Liver (tissue), 3 donors: Measurements from ENCODE around the gene PRAMEF33.
"Not testable (repeated sequence)": the region's sequence is repeated elsewhere in the genome, so short reads cannot be mapped to it uniquely, and the experiment has no call there.

ENCODE experiments used
- FOXA1 ChIP-seq: IDR thresholded peaks from 2 replicates; pipeline ENCODE4 v1.6.1; 2016; ENCODE audit warnings: antibody characterized with exemption
- GABPA ChIP-seq, 2 donors: IDR thresholded peaks in 1 of 2; conservative IDR thresholded peaks in 1 of 2; 2 replicates each; pipeline ENCODE4 v1.6.1; 2016; ENCODE audit warnings: antibody characterized with exemption in 2 of 2, mild to moderate bottlenecking in 1 of 2, moderate library complexity in 1 of 2
- JUND ChIP-seq, 2 donors: IDR thresholded peaks; 2 replicates each; pipeline ENCODE4 v1.6.1; 2016; ENCODE audit warnings: antibody characterized with exemption in 2 of 2
- RAD21 ChIP-seq, 2 donors: IDR thresholded peaks; 2 replicates each; pipeline ENCODE4 v1.6.1; 2016; ENCODE audit warnings: antibody characterized with exemption in 2 of 2, mild to moderate bottlenecking in 2 of 2
- TAF1 ChIP-seq: conservative IDR thresholded peaks from 2 replicates; pipeline ENCODE4 v1.6.1; 2016; ENCODE audit warnings: antibody characterized with exemption, mild to moderate bottlenecking
- YY1 ChIP-seq: IDR thresholded peaks from 2 replicates; pipeline ENCODE4 v1.6.1; 2016; ENCODE audit warnings: antibody characterized with exemption, mild to moderate bottlenecking
- TF ChIP-seq, protein P1 (sequence below): fragments of 150-350 bp; IDR thresholded peaks from 2 replicates; pipeline ENCODE4 v1.5.1; 2017; ENCODE audit warnings: improper control_type of control experiment, low read depth, low read length; ENCODE audit not compliant: missing input control
- TF ChIP-seq, protein P2 (sequence below): IDR thresholded peaks from 2 replicates; pipeline ENCODE4 v1.6.1; 2016; ENCODE audit warnings: antibody characterized with exemption
- TF ChIP-seq, protein P3 (sequence below): IDR thresholded peaks from 2 replicates; pipeline ENCODE4 v1.6.1; 2016; ENCODE audit warnings: antibody characterized with exemption, mild to moderate bottlenecking
- TF ChIP-seq, protein P4 (sequence below): IDR thresholded peaks from 2 replicates; pipeline ENCODE4 v1.6.1; 2016; ENCODE audit warnings: antibody characterized with exemption
- donor health status: healthy.
- donor health status: healthy.

DNA sequence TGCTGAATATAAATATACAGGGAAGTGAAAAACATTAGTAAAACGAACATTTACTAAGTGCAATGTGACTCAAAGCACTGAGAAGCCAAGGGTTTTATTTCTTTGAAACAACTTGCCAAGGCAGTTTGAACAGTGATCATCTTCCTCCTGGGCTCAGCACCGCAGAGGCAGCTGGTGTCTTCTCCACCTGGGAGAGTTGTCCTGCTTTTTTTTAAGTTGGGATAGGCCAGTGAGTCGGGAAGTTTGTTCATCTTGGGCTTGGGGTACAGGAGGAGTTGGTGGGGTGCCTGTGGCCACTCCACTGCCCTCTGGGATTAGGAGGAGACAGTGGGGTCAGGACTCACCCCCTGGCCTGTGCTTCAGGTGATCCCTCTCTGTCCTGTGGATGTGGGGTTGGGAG lies 14.3 kb upstream of the PRAMEF33 start:
- TF ChIP-seq, protein P1, sequence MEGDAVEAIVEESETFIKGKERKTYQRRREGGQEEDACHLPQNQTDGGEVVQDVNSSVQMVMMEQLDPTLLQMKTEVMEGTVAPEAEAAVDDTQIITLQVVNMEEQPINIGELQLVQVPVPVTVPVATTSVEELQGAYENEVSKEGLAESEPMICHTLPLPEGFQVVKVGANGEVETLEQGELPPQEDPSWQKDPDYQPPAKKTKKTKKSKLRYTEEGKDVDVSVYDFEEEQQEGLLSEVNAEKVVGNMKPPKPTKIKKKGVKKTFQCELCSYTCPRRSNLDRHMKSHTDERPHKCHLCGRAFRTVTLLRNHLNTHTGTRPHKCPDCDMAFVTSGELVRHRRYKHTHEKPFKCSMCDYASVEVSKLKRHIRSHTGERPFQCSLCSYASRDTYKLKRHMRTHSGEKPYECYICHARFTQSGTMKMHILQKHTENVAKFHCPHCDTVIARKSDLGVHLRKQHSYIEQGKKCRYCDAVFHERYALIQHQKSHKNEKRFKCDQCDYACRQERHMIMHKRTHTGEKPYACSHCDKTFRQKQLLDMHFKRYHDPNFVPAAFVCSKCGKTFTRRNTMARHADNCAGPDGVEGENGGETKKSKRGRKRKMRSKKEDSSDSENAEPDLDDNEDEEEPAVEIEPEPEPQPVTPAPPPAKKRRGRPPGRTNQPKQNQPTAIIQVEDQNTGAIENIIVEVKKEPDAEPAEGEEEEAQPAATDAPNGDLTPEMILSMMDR, result not testable (repeated sequence)
- not testable (repeated sequence) for TF ChIP-seq YY1; GABPA (IDR thresholded peaks at IDR 0.05 in 1 of 2, conservative IDR thresholded peaks at IDR 0.05 in 1 of 2); JUND (IDR thresholded peaks at IDR 0.05); TAF1; RAD21 (IDR thresholded peaks at IDR 0.05); FOXA1
- TF ChIP-seq, protein P2, sequence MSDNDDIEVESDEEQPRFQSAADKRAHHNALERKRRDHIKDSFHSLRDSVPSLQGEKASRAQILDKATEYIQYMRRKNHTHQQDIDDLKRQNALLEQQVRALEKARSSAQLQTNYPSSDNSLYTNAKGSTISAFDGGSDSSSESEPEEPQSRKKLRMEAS, result not testable (repeated sequence)
- TF ChIP-seq, protein P3, sequence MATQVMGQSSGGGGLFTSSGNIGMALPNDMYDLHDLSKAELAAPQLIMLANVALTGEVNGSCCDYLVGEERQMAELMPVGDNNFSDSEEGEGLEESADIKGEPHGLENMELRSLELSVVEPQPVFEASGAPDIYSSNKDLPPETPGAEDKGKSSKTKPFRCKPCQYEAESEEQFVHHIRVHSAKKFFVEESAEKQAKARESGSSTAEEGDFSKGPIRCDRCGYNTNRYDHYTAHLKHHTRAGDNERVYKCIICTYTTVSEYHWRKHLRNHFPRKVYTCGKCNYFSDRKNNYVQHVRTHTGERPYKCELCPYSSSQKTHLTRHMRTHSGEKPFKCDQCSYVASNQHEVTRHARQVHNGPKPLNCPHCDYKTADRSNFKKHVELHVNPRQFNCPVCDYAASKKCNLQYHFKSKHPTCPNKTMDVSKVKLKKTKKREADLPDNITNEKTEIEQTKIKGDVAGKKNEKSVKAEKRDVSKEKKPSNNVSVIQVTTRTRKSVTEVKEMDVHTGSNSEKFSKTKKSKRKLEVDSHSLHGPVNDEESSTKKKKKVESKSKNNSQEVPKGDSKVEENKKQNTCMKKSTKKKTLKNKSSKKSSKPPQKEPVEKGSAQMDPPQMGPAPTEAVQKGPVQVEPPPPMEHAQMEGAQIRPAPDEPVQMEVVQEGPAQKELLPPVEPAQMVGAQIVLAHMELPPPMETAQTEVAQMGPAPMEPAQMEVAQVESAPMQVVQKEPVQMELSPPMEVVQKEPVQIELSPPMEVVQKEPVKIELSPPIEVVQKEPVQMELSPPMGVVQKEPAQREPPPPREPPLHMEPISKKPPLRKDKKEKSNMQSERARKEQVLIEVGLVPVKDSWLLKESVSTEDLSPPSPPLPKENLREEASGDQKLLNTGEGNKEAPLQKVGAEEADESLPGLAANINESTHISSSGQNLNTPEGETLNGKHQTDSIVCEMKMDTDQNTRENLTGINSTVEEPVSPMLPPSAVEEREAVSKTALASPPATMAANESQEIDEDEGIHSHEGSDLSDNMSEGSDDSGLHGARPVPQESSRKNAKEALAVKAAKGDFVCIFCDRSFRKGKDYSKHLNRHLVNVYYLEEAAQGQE, result not testable (repeated sequence)
- TF ChIP-seq, protein P4, sequence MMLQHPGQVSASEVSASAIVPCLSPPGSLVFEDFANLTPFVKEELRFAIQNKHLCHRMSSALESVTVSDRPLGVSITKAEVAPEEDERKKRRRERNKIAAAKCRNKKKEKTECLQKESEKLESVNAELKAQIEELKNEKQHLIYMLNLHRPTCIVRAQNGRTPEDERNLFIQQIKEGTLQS, result not testable (repeated sequence)
